ENCODE data around the gene NFE2L1.

Gene NFE2L1

DNA sequence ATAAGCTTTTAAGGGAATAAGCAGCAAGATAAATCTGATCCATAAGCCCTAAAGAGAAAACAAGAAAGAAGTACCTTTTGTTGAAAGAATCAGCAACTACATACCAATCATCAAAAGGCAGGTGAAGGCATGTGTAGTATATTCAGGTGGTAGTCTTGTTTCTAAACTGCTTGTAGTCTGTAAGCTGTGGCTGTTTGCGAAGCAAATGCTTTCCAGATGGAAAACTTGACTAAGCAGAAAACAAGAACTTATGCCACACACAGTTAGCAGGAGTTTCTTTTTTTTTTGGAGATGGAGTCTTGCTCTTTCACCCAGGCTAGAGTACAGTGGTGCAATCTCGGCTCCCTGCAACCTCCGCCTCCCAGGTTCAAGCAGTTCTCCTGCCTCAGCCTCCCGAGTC, 47.5 kb downstream of the NFE2L1 start:
- Histone ChIP-seq H4K12ac (ENCODE audit: low read depth, low read length) (no peak overlapping the region), H3K4me3 (ENCODE audit: low read depth, low read length) (no peak overlapping the region), H3K79me2 (ENCODE audit: control insufficient read depth, insufficient read depth, low read length, poor library complexity) (peaks cover 16% of the 10 kb centered on the region), H3K23ac (ENCODE audit: low read length) (no peak overlapping the region), H3K18ac (ENCODE audit: low read length) (no peak overlapping the region), H2BK120ac (ENCODE audit: insufficient read depth, low read length, poor library complexity) (no peak overlapping the region), H3K27ac (ENCODE audit: low read depth, low read length) (no peak overlapping the region), H3K14ac (ENCODE audit: low read length) (no peak overlapping the region), H2BK5ac (ENCODE audit: low read depth, low read length, poor library complexity) (no peak overlapping the region), H3K79me1 (ENCODE audit: low read length) (peaks cover 1% of the 10 kb centered on the region), H4K8ac (ENCODE audit: low read depth, low read length) (no peak overlapping the region), H2BK12ac (ENCODE audit: low read length) (no peak overlapping the region), H3K36me3 (ENCODE audit: control insufficient read depth in 1 of 2, insufficient read depth in 2 of 2, low read length in 2 of 2) (peaks cover 11 to 22% of the 10 kb centered on the region in 2 experiments), H3K9ac (ENCODE audit: low read length) (no peak overlapping the region), H3K4me2 (ENCODE audit: low read length) (no peak overlapping the region), H3K9me3 (ENCODE audit: insufficient read depth, low read depth, low read length) (no peaks in the 10 kb centered on the region), H3K4me1 (ENCODE audit: control insufficient read depth in 1 of 2, insufficient read depth in 2 of 2, low read length in 2 of 2) (no peaks in the 10 kb centered on the region), H3K4ac (ENCODE audit: low read depth, low read length) (no peak overlapping the region), H3K27me3 (ENCODE audit: insufficient read depth, low read length) (no peaks in the 10 kb centered on the region), H2AK5ac (ENCODE audit: low read length) (no peak overlapping the region), H2AFZ (ENCODE audit: insufficient read depth, low read length, poor library complexity) (no peak overlapping the region), H4K91ac (ENCODE audit: low read depth, low read length) (no peak overlapping the region)
- no peak for DNase-seq
- WGBS (ENCODE audit: extremely low coverage, insufficient coverage, insufficient read length), result no CpG with 5 or more reads among the region's 4 CpGs

DNA sequence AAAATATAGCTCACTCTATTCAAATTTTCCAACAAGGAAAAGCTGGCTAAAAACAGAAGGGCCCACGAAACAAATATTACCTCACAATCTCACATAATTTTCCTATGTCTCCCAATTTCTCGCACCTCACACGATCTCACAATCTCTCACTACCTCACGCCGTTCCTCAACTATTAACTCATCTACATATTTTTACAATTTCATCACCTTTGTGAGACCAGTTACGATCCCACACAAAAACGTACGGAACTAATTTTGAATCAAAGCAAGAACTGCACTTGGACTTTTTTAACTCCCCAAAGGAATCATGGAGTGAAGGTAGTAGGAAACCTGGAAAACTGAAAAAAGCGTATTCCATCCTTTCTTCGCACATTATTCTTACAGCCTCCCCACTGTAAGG, 52.0 kb downstream of the NFE2L1 start:
- peak; percentile 68 to 89 for DNase-seq
- no peak overlapping the region for H4K12ac ChIP-seq (ENCODE audit: low read depth, low read length)
- no peak overlapping the region for H2AK5ac ChIP-seq (ENCODE audit: low read length)
- no peak overlapping the region for H4K8ac ChIP-seq (ENCODE audit: low read depth, low read length)
- peak overlapping the region; percentile 54 for H3K4ac ChIP-seq (ENCODE audit: low read depth, low read length)
- no peak overlapping the region for H3K18ac ChIP-seq (ENCODE audit: low read length)
- peak overlapping the region; percentile 84 for H3K4me2 ChIP-seq (ENCODE audit: low read length)
- no peak overlapping the region for H2BK5ac ChIP-seq (ENCODE audit: low read depth, low read length, poor library complexity)
- WGBS (ENCODE audit: extremely low coverage, insufficient coverage, insufficient read length), result 100% methylated on average over 4 of the region's 10 CpGs
- H4K91ac ChIP-seq (ENCODE audit: low read depth, low read length), result no peak overlapping the region
- H3K4me1 ChIP-seq (ENCODE audit: control insufficient read depth in 1 of 2, insufficient read depth in 2 of 2, low read length in 2 of 2), result no peaks in the 10 kb centered on the region
- H3K9ac ChIP-seq (ENCODE audit: low read length), result no peak overlapping the region
- peak overlapping the region; percentile 91 for H3K27ac ChIP-seq (ENCODE audit: low read depth, low read length)
- peak overlapping the region; percentile 91 for H3K4me3 ChIP-seq (ENCODE audit: low read depth, low read length)
- H3K79me1 ChIP-seq (ENCODE audit: low read length), result peaks cover 7% of the 10 kb centered on the region
- H3K23ac ChIP-seq (ENCODE audit: low read length), result no peak overlapping the region
- H2BK120ac ChIP-seq (ENCODE audit: insufficient read depth, low read length, poor library complexity), result no peak overlapping the region
- peaks cover 2 to 6% of the 10 kb centered on the region in 2 experiments for H3K36me3 ChIP-seq (ENCODE audit: control insufficient read depth in 1 of 2, insufficient read depth in 2 of 2, low read length in 2 of 2)
- H3K9me3 ChIP-seq (ENCODE audit: insufficient read depth, low read depth, low read length), result no peaks in the 10 kb centered on the region
- H3K79me2 ChIP-seq (ENCODE audit: control insufficient read depth, insufficient read depth, low read length, poor library complexity), result peaks cover 16% of the 10 kb centered on the region
- no peak overlapping the region for H2BK12ac ChIP-seq (ENCODE audit: low read length)
- H3K14ac ChIP-seq (ENCODE audit: low read length), result no peak overlapping the region
- H2AFZ ChIP-seq (ENCODE audit: insufficient read depth, low read length, poor library complexity), result no peak overlapping the region
- no peaks in the 10 kb centered on the region for H3K27me3 ChIP-seq (ENCODE audit: insufficient read depth, low read length)

DNA sequence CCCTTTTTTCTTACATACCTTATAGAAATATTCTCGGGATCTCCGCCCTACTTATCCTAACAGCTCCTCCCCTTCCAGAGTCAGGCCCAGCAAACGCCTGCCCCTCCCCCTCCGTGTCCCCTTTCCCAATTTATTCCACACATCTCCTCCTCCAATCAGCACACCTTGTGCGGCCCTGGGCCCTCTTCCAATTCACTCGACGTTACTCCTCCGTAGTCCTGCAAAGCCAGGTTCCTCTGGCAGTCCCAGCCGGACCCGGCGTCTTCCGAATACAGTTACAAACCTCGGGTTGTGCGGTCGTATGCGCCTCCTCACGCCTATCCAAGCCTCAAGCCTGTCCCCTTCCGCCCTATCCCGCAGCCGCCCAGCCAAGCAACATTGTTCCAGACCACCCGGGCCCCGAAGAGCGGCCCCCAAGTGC, 52.4 kb downstream of the NFE2L1 start:
- H2BK120ac ChIP-seq (ENCODE audit: insufficient read depth, low read length, poor library complexity), result peak overlapping the region; percentile 85
- peak overlapping the region; percentile 95 for H4K8ac ChIP-seq (ENCODE audit: low read depth, low read length)
- H3K9ac ChIP-seq (ENCODE audit: low read length), result peak overlapping the region; percentile 66
- no peaks in the 10 kb centered on the region for H3K4me1 ChIP-seq (ENCODE audit: control insufficient read depth in 1 of 2, insufficient read depth in 2 of 2, low read length in 2 of 2)
- no peaks in the 10 kb centered on the region for H3K27me3 ChIP-seq (ENCODE audit: insufficient read depth, low read length)
- peaks cover 7% of the 10 kb centered on the region for H3K79me1 ChIP-seq (ENCODE audit: low read length)
- WGBS (ENCODE audit: extremely low coverage, insufficient coverage, insufficient read length), result no CpG with 5 or more reads among the region's 23 CpGs
- peak overlapping the region; percentile 90 for H3K14ac ChIP-seq (ENCODE audit: low read length)
- peak; percentile 29 to 49 for DNase-seq
- no peak overlapping the region for H3K23ac ChIP-seq (ENCODE audit: low read length)
- peak overlapping the region; percentile 94 for H3K18ac ChIP-seq (ENCODE audit: low read length)
- peak overlapping the region; percentile 92 for H4K91ac ChIP-seq (ENCODE audit: low read depth, low read length)
- H2BK5ac ChIP-seq (ENCODE audit: low read depth, low read length, poor library complexity), result peak overlapping the region; percentile 76
- no peaks in the 10 kb centered on the region for H3K9me3 ChIP-seq (ENCODE audit: insufficient read depth, low read depth, low read length)
- H4K12ac ChIP-seq (ENCODE audit: low read depth, low read length), result peak overlapping the region; percentile 90
- peaks cover 16% of the 10 kb centered on the region for H3K79me2 ChIP-seq (ENCODE audit: control insufficient read depth, insufficient read depth, low read length, poor library complexity)
- peak overlapping the region; percentile 66 for H3K4ac ChIP-seq (ENCODE audit: low read depth, low read length)
- peaks cover under 1 to 6% of the 10 kb centered on the region in 2 experiments for H3K36me3 ChIP-seq (ENCODE audit: control insufficient read depth in 1 of 2, insufficient read depth in 2 of 2, low read length in 2 of 2)
- peak overlapping the region; percentile 91 for H3K4me3 ChIP-seq (ENCODE audit: low read depth, low read length)
- no peak overlapping the region for H2AK5ac ChIP-seq (ENCODE audit: low read length)
- peak overlapping the region; percentile 91 for H3K27ac ChIP-seq (ENCODE audit: low read depth, low read length)
- H3K4me2 ChIP-seq (ENCODE audit: low read length), result peak overlapping the region; percentile 84
- no peak overlapping the region for H2BK12ac ChIP-seq (ENCODE audit: low read length)
- H2AFZ ChIP-seq (ENCODE audit: insufficient read depth, low read length, poor library complexity), result peak overlapping the region; percentile 91

DNA sequence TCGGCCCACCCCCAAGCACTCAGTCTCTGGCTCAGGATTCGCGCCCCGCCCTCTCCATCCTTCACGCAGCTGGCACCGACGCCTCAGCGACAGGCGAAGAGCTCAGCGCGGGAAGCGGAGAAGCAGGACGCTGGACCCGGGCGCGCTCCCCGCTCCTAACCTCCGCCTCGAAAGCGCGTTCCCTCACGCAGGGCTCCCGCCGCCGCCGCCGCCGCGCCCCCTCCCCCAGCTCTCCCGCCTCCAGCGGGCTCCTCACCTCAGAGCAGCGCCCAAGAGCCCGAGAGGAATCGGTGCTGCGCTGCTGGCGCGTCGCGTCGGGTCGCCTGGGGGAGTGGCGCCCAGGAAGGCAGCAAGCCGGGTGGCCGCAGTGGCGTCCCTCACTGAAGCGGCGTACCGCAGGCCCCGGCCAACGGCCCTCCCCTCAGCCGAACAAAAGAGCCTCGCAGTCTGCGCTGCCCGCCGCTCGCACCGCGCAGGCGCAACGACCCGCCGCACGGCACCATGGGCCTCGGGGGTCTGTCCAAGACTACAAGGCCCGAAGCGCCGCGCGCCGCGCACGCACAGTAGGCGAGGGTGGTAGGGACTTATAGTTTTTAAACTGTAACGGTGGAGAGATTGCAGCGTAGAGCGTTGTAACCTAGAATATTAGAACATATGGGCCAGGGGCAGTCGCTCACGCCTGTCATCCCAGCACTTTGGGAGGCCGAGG, 53.0 kb downstream of the NFE2L1 start, which contains the start of gene CBX1:
Gene CBX1, minus strand, starts transcription at position 467 of the 709 bp plus-strand sequence. CDS start 24,474 bp downstream, outside the sequence.
- Histone ChIP-seq H3K4me1 (ENCODE audit: control insufficient read depth in 1 of 2, insufficient read depth in 2 of 2, low read length in 2 of 2) (no peaks in the 10 kb centered on the region), H3K27ac (ENCODE audit: low read depth, low read length) (peak within 1 kb of the TSS; percentile 91), H4K12ac (ENCODE audit: low read depth, low read length) (peak within 1 kb of the TSS; percentile 90), H2BK12ac (ENCODE audit: low read length) (no peak within 1 kb of the TSS), H3K27me3 (ENCODE audit: insufficient read depth, low read length) (no peaks in the 10 kb centered on the region), H2BK5ac (ENCODE audit: low read depth, low read length, poor library complexity) (peak within 1 kb of the TSS; percentile 76), H3K79me1 (ENCODE audit: low read length) (peaks cover 7% of the 10 kb centered on the region), H4K91ac (ENCODE audit: low read depth, low read length) (peak within 1 kb of the TSS; percentile 92), H3K4ac (ENCODE audit: low read depth, low read length) (peak within 1 kb of the TSS; percentile 66), H3K36me3 (ENCODE audit: control insufficient read depth in 1 of 2, insufficient read depth in 2 of 2, low read length in 2 of 2) (peaks cover 0 to 6% of the 10 kb centered on the region in 2 experiments), H3K14ac (ENCODE audit: low read length) (peak within 1 kb of the TSS; percentile 90), H3K4me3 (ENCODE audit: low read depth, low read length) (peak within 1 kb of the TSS; percentile 91), H3K4me2 (ENCODE audit: low read length) (peak within 1 kb of the TSS; percentile 84), H2AK5ac (ENCODE audit: low read length) (peak within 1 kb of the TSS; percentile 87), H3K18ac (ENCODE audit: low read length) (peak within 1 kb of the TSS; percentile 94), H3K9ac (ENCODE audit: low read length) (peak within 1 kb of the TSS; percentile 85), H2AFZ (ENCODE audit: insufficient read depth, low read length, poor library complexity) (peak within 1 kb of the TSS; percentile 91), H3K9me3 (ENCODE audit: insufficient read depth, low read depth, low read length) (no peaks in the 10 kb centered on the region), H2BK120ac (ENCODE audit: insufficient read depth, low read length, poor library complexity) (peak within 1 kb of the TSS; percentile 85), H3K23ac (ENCODE audit: low read length) (no peak within 1 kb of the TSS), H4K8ac (ENCODE audit: low read depth, low read length) (peak within 1 kb of the TSS; percentile 95), H3K79me2 (ENCODE audit: control insufficient read depth, insufficient read depth, low read length, poor library complexity) (peaks cover 16% of the 10 kb centered on the region)
- WGBS (ENCODE audit: extremely low coverage, insufficient coverage, insufficient read length), result no CpG with 5 or more reads among the region's 79 CpGs
- DNase-seq, result peak; percentile 95 to 96
